ENCODE data around the gene FLOT2.

DNA sequence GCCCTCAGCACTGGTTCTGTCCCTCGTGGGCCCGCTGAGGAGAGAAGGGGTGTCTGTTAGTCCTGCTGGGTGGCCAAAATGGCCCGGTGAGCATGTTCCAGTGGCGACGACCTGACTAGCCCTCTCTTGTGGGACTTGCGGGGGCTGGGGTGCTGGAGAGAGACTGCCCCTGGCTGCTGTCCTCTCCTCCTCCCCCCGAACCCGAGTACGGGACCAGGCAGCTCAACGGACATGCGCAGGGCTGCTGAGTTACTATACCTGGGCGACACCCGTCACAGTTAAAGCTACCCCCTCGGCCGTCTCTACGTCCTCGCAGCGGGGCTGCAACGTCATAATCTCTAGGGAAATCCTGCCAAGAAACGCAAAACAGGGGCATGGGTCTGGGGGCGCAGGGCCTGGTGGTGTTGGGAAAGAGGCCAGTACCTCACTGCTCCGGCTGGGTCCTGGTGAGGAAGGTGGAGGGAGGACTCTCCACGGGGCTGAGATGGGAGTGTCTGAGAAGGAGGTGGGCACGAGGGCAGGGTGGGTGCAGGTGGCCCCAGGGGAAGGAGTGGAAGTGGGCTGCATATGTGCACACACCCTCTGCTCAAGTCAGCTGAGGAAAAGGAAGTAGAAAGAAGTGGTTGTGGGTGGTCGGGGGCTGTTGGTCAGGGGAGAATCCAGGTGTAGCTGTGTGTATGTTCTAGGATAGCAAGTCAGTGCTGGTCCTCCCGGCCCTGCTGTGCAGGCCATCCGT lies 13.4 kb downstream of the FLOT2 start:
- TF ChIP-seq, protein P1, sequence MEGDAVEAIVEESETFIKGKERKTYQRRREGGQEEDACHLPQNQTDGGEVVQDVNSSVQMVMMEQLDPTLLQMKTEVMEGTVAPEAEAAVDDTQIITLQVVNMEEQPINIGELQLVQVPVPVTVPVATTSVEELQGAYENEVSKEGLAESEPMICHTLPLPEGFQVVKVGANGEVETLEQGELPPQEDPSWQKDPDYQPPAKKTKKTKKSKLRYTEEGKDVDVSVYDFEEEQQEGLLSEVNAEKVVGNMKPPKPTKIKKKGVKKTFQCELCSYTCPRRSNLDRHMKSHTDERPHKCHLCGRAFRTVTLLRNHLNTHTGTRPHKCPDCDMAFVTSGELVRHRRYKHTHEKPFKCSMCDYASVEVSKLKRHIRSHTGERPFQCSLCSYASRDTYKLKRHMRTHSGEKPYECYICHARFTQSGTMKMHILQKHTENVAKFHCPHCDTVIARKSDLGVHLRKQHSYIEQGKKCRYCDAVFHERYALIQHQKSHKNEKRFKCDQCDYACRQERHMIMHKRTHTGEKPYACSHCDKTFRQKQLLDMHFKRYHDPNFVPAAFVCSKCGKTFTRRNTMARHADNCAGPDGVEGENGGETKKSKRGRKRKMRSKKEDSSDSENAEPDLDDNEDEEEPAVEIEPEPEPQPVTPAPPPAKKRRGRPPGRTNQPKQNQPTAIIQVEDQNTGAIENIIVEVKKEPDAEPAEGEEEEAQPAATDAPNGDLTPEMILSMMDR (IDR thresholded peaks at IDR 0.05; ENCODE audit: borderline replicate concordance, extremely low read depth, low read length, poor library complexity, severe bottlenecking): no peak
- no peak for TF ChIP-seq EZH2 (IDR thresholded peaks at IDR 0.05; ENCODE audit: borderline replicate concordance, low read depth, low read length, severe bottlenecking)
